GM12878 (cell line): ENCODE data around the gene SEPHS1. TPM values are rescaled to one million over a fixed set of nuclear protein-coding genes. Genes with fewer than 3 reads are reported as not detected.

Experiments used
- ATAC-seq: fragments of 200-7000 bp; cut with Tn5 transposase; 3 replicates; pipeline ENCODE4 v1.9.1; 2020; ENCODE audit warnings: mild to moderate bottlenecking, moderate library complexity
- BruUV-seq: library from RNA; stranded (reverse); fragments of 400-500 nt; replicated peaks from 2 replicates; lab custom pipeline; 2021; lab: Mats Ljungman, UMichigan
- CTCF ChIA-PET: fragments of 300-600 bp; sonication (Branson Sonifier 250); formaldehyde crosslinking; extraction: SDS; loops from one replicate; lab custom pipeline; 2021; ENCODE audit warnings: inconsistent platforms; lab: Yijun Ruan, JAX
- POLR2A ChIA-PET: fragments of 350-600 bp; formaldehyde crosslinking; extraction: SDS; loops from one replicate; lab custom pipeline; 2021; ENCODE audit warnings: inconsistent platforms; lab: Charles Lee
- RAD21 ChIA-PET: fragments of 300-600 bp; sonication (Branson Sonifier 250); formaldehyde crosslinking; loops from one replicate; lab custom pipeline; 2023; ENCODE audit warnings: antibody characterized with exemption; ENCODE audit not compliant: unreplicated experiment; lab: Charles Lee
- SMC1A ChIA-PET: fragments of 300-600 bp; sonication (Branson Sonifier 250); formaldehyde crosslinking; loops from one replicate; lab custom pipeline; 2023; ENCODE audit not compliant: unreplicated experiment, uncharacterized antibody; lab: Charles Lee
- DNase-seq: peaks from one replicate; pipeline ENCODE4 v3.0.0-alpha.2; 2011; ENCODE audit warnings: low read depth, low spot score
- FAIRE-seq: peaks from 3 replicates; lab custom pipeline; 2011; peaks lifted over from hg19 to GRCh38; lab: Jason Lieb, UNC
- H2AFZ ChIP-seq: 2 replicates; pipeline ENCODE4 v1.6.0; 2011; ENCODE audit warnings: low read depth, low read length, control low read depth; ENCODE audit not compliant: control insufficient read depth
- H3K27ac ChIP-seq: 2 replicates; pipeline ENCODE4 v1.5.1; 2011; ENCODE audit warnings: control low read depth; ENCODE audit not compliant: control insufficient read depth, insufficient read depth
- H3K27me3 ChIP-seq, 2 experiments: replicated peaks in 1 of 2; 2 replicates each; pipeline versions ENCODE4 v1.6.0 to v1.6.1; 2011; ENCODE audit warnings: low read length in 1 of 2; ENCODE audit not compliant: control insufficient read depth in 2 of 2, insufficient read depth in 2 of 2
- H3K36me3 ChIP-seq, 2 experiments: 2 replicates each; pipeline ENCODE4 v1.5.1; 2011; ENCODE audit warnings: low read length in 1 of 2; ENCODE audit not compliant: control insufficient read depth in 2 of 2, insufficient read depth in 2 of 2
- H3K4me1 ChIP-seq: 2 replicates; pipeline ENCODE4 v1.6.1; 2011; ENCODE audit warnings: mild to moderate bottlenecking, low read length, moderate library complexity, mixed read lengths; ENCODE audit not compliant: control insufficient read depth, insufficient read depth
- H3K4me2 ChIP-seq: 2 replicates; pipeline ENCODE4 v1.6.0; 2011; ENCODE audit warnings: control low read depth; ENCODE audit not compliant: control insufficient read depth, insufficient read depth
- H3K4me3 ChIP-seq: fragments of 200-600 bp; sonication (generic); 2 replicates; pipeline ENCODE4 v1.5.1; 2016
- H3K79me2 ChIP-seq: 2 replicates; pipeline ENCODE4 v1.6.0; 2011; ENCODE audit warnings: low read length; ENCODE audit not compliant: control insufficient read depth, insufficient read depth
- H3K9ac ChIP-seq: 2 replicates; pipeline ENCODE4 v1.8.0; 2011; ENCODE audit warnings: low read length, control low read depth, mixed read lengths; ENCODE audit not compliant: control insufficient read depth, insufficient read depth
- H3K9me3 ChIP-seq: replicated peaks from 3 replicates; pipeline ENCODE4 v1.5.1; 2011; ENCODE audit warnings: mild to moderate bottlenecking, low read length; ENCODE audit not compliant: control insufficient read depth, insufficient read depth
- H4K20me1 ChIP-seq: 2 replicates; pipeline ENCODE4 v1.6.0; 2011; ENCODE audit not compliant: control insufficient read depth, insufficient read depth
- ATF7 ChIP-seq: fragments of 450-650 bp; IDR thresholded peaks from 2 replicates; pipeline ENCODE4 v1.6.1; 2016; ENCODE audit warnings: low read depth, mild to moderate bottlenecking
- BCLAF1 ChIP-seq: fragments of 450-650 bp; IDR thresholded peaks from 2 replicates; pipeline ENCODE4 v1.6.1; 2017; ENCODE audit warnings: antibody characterized with exemption, mild to moderate bottlenecking, moderate library complexity
- CBX5 ChIP-seq: sonication (generic); IDR thresholded peaks from 2 replicates; pipeline ENCODE4 v1.6.1; 2016; ENCODE audit warnings: low read depth, moderate library complexity, mild to moderate bottlenecking, inconsistent platforms
- ETV6 ChIP-seq, 2 experiments: fragments of 450-650 bp in 1 of 2; IDR thresholded peaks in 1 of 2; conservative IDR thresholded peaks in 1 of 2; 2 replicates each; pipeline ENCODE4 v1.6.1; 2014; ENCODE audit warnings: antibody characterized with exemption in 1 of 2, borderline replicate concordance in 1 of 2, low read depth in 1 of 2, mild to moderate bottlenecking in 1 of 2, moderate library complexity in 1 of 2
- FOXK2 ChIP-seq: fragments of 450-650 bp; IDR thresholded peaks from 2 replicates; pipeline ENCODE4 v1.6.1; 2017; ENCODE audit warnings: mild to moderate bottlenecking, moderate library complexity
- GABPA ChIP-seq: IDR thresholded peaks from 2 replicates; pipeline ENCODE4 v1.6.1; 2014; ENCODE audit warnings: antibody characterized with exemption, low read depth, mild to moderate bottlenecking, inconsistent platforms
- PAX5 ChIP-seq: IDR thresholded peaks from 2 replicates; pipeline ENCODE4 v1.6.1; 2011; ENCODE audit warnings: low read depth, low read length, borderline replicate concordance
- POLR2AphosphoS5 ChIP-seq: IDR thresholded peaks from 2 replicates; pipeline ENCODE4 v1.6.1; 2011; ENCODE audit warnings: mild to moderate bottlenecking, low read length, inconsistent platforms
- RB1 ChIP-seq: fragments of 450-650 bp; formaldehyde crosslinking; IDR thresholded peaks from 2 replicates; pipeline ENCODE4 v1.6.1; 2017; ENCODE audit warnings: mild to moderate bottlenecking, borderline replicate concordance
- RELA ChIP-seq: fragments of 450-650 bp; IDR thresholded peaks from 2 replicates; pipeline ENCODE4 v1.8.0; 2014; ENCODE audit warnings: borderline replicate concordance; ENCODE audit not compliant: partially characterized antibody
- REST ChIP-seq: IDR thresholded peaks from 2 replicates; pipeline ENCODE4 v1.6.1; 2012; ENCODE audit warnings: mild to moderate bottlenecking, low read depth, low read length
- SIN3A ChIP-seq: IDR thresholded peaks from 2 replicates; pipeline ENCODE4 v1.6.1; 2012; ENCODE audit warnings: low read depth, low read length, improper control_type of control experiment
- SMAD1 ChIP-seq: fragments of 450-650 bp; IDR thresholded peaks from 2 replicates; pipeline ENCODE4 v1.6.1; 2018; ENCODE audit warnings: mild to moderate bottlenecking, low read depth; ENCODE audit not compliant: partially characterized antibody
- SMAD5 ChIP-seq: IDR thresholded peaks from 2 replicates; pipeline ENCODE4 v1.6.1; 2016; ENCODE audit warnings: antibody characterized with exemption, low read depth
- TARDBP ChIP-seq: IDR thresholded peaks from 2 replicates; pipeline ENCODE4 v1.6.1; 2016; ENCODE audit warnings: borderline replicate concordance
- WGBS: methylation state at CpG from one replicate; pipeline ENCODE4 v1.1.6; 2016; ENCODE audit warnings: low lambda C conversion rate; ENCODE audit not compliant: insufficient replicate concordance, insufficient coverage; ENCODE audit errors: missing lambda C conversion rate; 5-methylcytosine and 5-hydroxymethylcytosine counted together
- in situ Hi-C: fragments of 300-500 bp; cut with MboI; formaldehyde crosslinking; loops from 9 replicates; pipeline ENCODE4 v1.14.3; 2018; ENCODE audit warnings: mixed read lengths
- intact Hi-C: fragments of 100-400 bp; cut with micrococcal nuclease; formaldehyde crosslinking; loops from one replicate; pipeline ENCODE4 v1.14.2; 2022; ENCODE audit not compliant: unreplicated experiment
- polyA plus RNA-seq, 11 experiments: library from polyadenylated mRNA; depleted of rRNA in 4 of 11; unstranded in 6 of 11; stranded (reverse) in 5 of 11; fragments of >200 nt; fragmentation: Nextera tagmentation in 4 of 11; fragmentation: Illumina TruSeq in 1 of 11; extraction: Ambion mirVana in 4 of 11; extraction: Trizol in 1 of 11; gene quantifications; 1 replicate in 1 of 11; 2 replicates in 10 of 11; pipeline versions ENCODE4 v1.2.1 to v1.2.3, GENCODE V29; 2011 to 2016; ENCODE audit warnings: inconsistent platforms in 2 of 11, missing spikeins in 2 of 11, low read depth in 1 of 11
- total RNA-seq, 4 experiments: library from RNA; depleted of rRNA in 3 of 4; stranded (reverse); fragments of >200 nt in 3 of 4; fragmentation: Illumina TruSeq in 1 of 4; extraction: Trizol in 1 of 4; gene quantifications; 2 replicates each; pipeline versions ENCODE4 v1.2.1 to v1.2.3, GENCODE V29; 2013 to 2021

Gene SEPHS1
- total and polyA plus RNA-seq, 10 of the 15 experiments (the other 5 are each of a cell fraction or from before 2014, with no cell fraction given) = 14.7 to 85.4 (median 48.5) TPM

- TF ChIP-seq CBX5 (no peak), PAX5 (no peak), FOXK2 (no peak), SMAD5 (no peak)
Measured at GRCh38 chr10:13311177-13311575, 36.9 kb downstream of the SEPHS1 start (continued).

- POLR2A ChIA-PET = no interaction called here
Measured at GRCh38 chr10:13310518-13311176, 37.4 kb downstream of the SEPHS1 start.

More at GRCh38 chr10:13310518-13311176, 37.4 kb downstream of the SEPHS1 start:
- no peaks in the 10 kb centered on the region for H3K36me3 ChIP-seq
- no peaks in the 10 kb centered on the region for H3K4me1 ChIP-seq
- H3K79me2 ChIP-seq = no peaks in the 10 kb centered on the region
- ATAC-seq (no peak; the same call in 2 of the 3 replicates), FAIRE-seq (no peak), DNase-seq (no peak)
- ChIA-PET RAD21 (no interaction called here), SMC1A (no interaction called here), CTCF (no interaction called here)
- WGBS = 46% methylated on average over 7 of the region's 7 CpGs
- TF ChIP-seq ETV6 (conservative IDR thresholded peaks at IDR 0.05 in 1 of 2, IDR thresholded peaks at IDR 0.05 in 1 of 2; ENCODE audit: borderline replicate concordance in 1 of 2, low read depth in 1 of 2) = no peak
- TF ChIP-seq REST = no peak
- no peak for TF ChIP-seq ATF7
- TF ChIP-seq POLR2AphosphoS5 = no peak
- TF ChIP-seq TARDBP = no peak
- no peak for TF ChIP-seq BCLAF1
- no peak for TF ChIP-seq GABPA
- TF ChIP-seq SMAD1 = no peak
- TF ChIP-seq RB1 = no peak
- no peak for TF ChIP-seq SIN3A
- TF ChIP-seq RELA = no peak
- no peak overlapping the region for H2AFZ ChIP-seq
- in situ Hi-C loops (no loop called here), intact Hi-C loops (no loop called here)
- no peak overlapping the region for H3K9ac ChIP-seq
- no peak overlapping the region for H3K27ac ChIP-seq
- no peak overlapping the region for H3K4me2 ChIP-seq
- no TSS peak for BruUV-seq
- no peaks in the 10 kb centered on the region for H3K9me3 ChIP-seq
- H4K20me1 ChIP-seq = no peaks in the 10 kb centered on the region
- no peaks in the 10 kb centered on the region for H3K27me3 ChIP-seq
- no peak overlapping the region for H3K4me3 ChIP-seq
